HL-60 (cell line): Measurements from ENCODE around the gene SEMA7A.

ENCODE experiments used
- DNase-seq, 2 experiments: peaks; one replicate each; pipeline ENCODE4 v3.0.0-alpha.2; 2010 to 2020; ENCODE audit warnings: low read depth in 1 of 2, low spot score in 1 of 2
- H3K27ac ChIP-seq: fragments of 250-450 bp; sonication (Bioruptor Pico); replicated peaks from 2 replicates; pipeline ENCODE4 v1.5.1; 2020; ENCODE audit warnings: mild to moderate bottlenecking, moderate library complexity
- H3K27me3 ChIP-seq: fragments of 250-450 bp; sonication (Bioruptor Pico); 2 replicates; pipeline ENCODE4 v1.5.1; 2021; ENCODE audit warnings: mild to moderate bottlenecking, moderate library complexity; ENCODE audit not compliant: insufficient read depth, poor library complexity, severe bottlenecking
- H3K4me3 ChIP-seq: replicated peaks from 2 replicates; pipeline ENCODE4 v1.5.1; 2011; ENCODE audit warnings: mild to moderate bottlenecking, control low read depth, low read length; ENCODE audit not compliant: insufficient read depth
- GABPA ChIP-seq: IDR thresholded peaks from 2 replicates; pipeline ENCODE4 v1.6.1; 2012; ENCODE audit warnings: low read depth
- POLR2AphosphoS5 ChIP-seq: IDR thresholded peaks from 2 replicates; pipeline ENCODE4 v1.6.1; 2012; ENCODE audit warnings: low read depth
- REST ChIP-seq: IDR thresholded peaks from 2 replicates; pipeline ENCODE4 v1.6.1; 2012; ENCODE audit warnings: low read depth; ENCODE audit not compliant: insufficient replicate concordance
- SPI1 ChIP-seq: IDR thresholded peaks from 2 replicates; pipeline ENCODE4 v1.6.1; 2012; ENCODE audit warnings: low read depth, mild to moderate bottlenecking, borderline replicate concordance
- TF ChIP-seq, protein P1 (sequence below): IDR thresholded peaks from one replicate; pipeline ENCODE4 v1.5.1; 2011; ENCODE audit warnings: low read length, control low read depth, inconsistent platforms; ENCODE audit not compliant: insufficient read depth

SEMA7A gene

DNA sequence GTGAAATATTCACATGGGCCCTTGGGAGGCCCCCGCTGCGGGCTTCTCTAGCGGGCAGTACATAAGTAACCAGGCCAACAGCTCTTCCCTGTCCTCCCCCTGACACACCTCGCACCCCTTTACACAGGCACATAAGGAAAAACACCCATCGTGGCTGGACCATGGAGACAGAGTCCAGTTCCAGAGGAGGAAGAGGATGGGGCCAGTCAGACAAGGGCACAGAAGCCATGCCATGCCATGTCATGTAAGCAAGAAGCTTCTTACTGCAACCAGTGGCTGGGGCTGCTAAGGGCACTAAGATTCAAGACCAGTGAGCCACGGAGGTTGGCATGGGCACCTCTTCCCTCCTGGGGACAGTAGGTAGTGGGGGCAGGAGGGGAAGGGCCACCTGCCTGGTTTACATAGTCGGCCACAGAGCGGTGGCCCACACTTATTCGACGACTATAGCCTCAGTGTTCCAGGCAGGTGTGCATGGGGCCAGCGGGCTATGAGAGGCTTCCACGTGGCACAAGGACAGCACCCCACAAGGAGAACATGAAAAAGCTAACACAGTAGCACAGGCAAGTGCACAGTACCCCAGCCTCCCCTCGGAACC is 60.6 kb downstream of the SEMA7A start:
- Histone ChIP-seq H3K27ac (no peak overlapping the region), H3K27me3 (peaks cover 33% of the 10 kb centered on the region), H3K4me3 (no peak overlapping the region)
- DNase-seq = no peak
- TF ChIP-seq SPI1 (no peak), POLR2AphosphoS5 (no peak)

DNA sequence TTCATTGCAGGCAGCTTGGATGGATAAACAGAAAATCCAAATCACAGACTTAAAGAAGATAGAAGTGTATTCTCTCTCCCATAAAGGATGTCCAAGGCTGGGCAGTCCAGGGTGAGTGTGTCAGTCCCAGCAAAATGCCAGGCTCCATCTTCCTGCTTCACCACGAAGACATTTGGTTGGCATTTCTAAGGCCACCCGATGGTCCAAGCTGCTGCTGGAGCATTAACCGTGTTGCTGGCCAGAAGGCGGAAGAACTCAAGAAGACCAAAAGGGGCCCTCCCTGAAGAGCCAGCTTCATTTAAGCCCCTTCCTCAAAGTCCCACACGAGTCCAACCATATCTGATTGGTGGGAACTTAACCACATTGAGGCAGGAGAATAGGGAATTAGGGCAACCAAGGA is 63.3 kb downstream of the SEMA7A start:
- TF ChIP-seq, protein P1, sequence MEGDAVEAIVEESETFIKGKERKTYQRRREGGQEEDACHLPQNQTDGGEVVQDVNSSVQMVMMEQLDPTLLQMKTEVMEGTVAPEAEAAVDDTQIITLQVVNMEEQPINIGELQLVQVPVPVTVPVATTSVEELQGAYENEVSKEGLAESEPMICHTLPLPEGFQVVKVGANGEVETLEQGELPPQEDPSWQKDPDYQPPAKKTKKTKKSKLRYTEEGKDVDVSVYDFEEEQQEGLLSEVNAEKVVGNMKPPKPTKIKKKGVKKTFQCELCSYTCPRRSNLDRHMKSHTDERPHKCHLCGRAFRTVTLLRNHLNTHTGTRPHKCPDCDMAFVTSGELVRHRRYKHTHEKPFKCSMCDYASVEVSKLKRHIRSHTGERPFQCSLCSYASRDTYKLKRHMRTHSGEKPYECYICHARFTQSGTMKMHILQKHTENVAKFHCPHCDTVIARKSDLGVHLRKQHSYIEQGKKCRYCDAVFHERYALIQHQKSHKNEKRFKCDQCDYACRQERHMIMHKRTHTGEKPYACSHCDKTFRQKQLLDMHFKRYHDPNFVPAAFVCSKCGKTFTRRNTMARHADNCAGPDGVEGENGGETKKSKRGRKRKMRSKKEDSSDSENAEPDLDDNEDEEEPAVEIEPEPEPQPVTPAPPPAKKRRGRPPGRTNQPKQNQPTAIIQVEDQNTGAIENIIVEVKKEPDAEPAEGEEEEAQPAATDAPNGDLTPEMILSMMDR = no peak
- TF ChIP-seq POLR2AphosphoS5 = no peak
- no peak overlapping the region for H3K27ac ChIP-seq
- no peak overlapping the region for H3K4me3 ChIP-seq
- DNase-seq = no peak
- peaks cover 54% of the 10 kb centered on the region for H3K27me3 ChIP-seq

DNA sequence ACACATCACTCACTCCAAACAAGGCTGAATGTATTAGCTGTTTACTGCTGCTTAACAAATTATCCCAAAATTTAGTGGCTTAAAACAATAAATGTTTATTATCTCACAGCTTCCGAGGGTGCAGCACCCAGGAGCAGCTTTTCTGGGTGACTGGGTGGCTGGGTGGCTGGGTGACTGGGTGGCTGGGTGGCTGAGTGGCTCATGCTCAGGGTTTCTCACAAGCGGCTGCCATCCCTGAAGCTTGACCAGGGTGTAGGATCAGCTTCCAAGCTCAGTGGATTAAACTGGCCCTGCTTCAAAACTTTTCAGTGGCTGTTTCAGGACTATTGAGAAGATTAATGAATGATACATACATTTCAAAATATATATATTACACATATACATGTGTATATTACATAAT is 64.0 kb downstream of the SEMA7A start:
- no peak for DNase-seq
- Histone ChIP-seq H3K4me3 (no peak overlapping the region), H3K27me3 (peaks cover 58% of the 10 kb centered on the region), H3K27ac (no peak overlapping the region)
- no peak for TF ChIP-seq POLR2AphosphoS5
- TF ChIP-seq, protein P1 = no peak
- TF ChIP-seq SPI1 = no peak
- TF ChIP-seq GABPA = no peak
- no peak for TF ChIP-seq REST

DNA sequence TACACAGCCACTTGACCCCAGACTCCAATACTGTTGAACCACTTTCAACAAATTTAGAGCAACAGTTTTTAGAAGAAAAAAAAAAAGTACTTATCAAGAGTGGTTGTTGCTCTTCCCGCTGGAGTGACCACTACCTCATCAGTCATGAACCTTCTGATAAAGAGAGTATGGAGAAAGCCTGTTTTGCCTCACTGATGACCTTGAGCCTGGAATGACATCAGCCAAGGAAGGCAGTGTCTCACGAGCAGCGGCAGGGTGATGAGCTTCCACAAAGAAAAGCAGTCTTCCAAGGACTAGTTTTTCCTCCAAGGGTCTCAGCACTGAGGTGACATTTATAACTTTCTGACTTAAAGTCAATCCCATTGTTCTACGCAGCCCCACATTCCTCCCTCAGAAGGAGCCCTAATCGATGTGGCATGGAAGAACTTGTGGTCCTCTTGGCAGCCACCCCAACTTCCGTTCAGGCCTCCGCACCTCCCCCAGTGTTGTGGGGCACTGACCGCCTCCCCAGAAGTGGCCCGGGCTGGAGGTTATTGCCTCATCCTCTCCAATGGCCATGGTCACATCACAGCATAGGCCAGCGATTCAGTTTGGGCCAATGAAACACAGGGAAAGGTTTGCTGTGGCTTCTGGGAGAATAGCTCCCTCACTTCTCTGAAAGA is 64.5 kb downstream of the SEMA7A start:
- no peak overlapping the region for H3K27ac ChIP-seq
- peaks cover 64% of the 10 kb centered on the region for H3K27me3 ChIP-seq
- TF ChIP-seq GABPA (no peak), POLR2AphosphoS5 (no peak), SPI1 (no peak), REST (no peak)
- TF ChIP-seq, protein P1 = no peak
- no peak for DNase-seq
- H3K4me3 ChIP-seq = no peak overlapping the region
